ENCODE data around the gene EPHA8.

EPHA8 gene

DNA sequence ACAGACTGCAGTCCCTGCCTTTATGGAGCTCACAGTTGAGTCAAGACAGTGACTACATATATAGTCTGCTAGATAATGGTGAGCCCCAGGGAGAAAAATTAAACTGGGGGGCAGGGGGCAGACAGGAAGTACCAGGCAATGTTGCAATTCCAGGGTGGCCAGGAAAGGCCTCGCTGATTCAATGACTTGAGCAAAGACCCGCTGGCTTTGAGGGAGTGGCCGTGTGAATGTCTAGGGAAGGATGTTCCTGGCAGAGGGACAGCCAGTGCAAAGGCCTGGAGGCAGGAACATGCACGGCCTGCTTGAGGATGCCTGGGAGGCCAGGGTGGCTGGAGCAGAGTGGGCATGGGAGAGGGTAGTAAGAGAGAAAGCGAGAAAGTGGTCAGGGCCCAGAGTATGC, 23.0 kb upstream of the EPHA8 start:
- no peak overlapping the region for H3K4me3 ChIP-seq (ENCODE audit: insufficient read depth in 1 of 2, low read depth in 1 of 2, low read length in 2 of 2)
- peaks cover 20 to 26% of the 10 kb centered on the region in 2 experiments for H3K27me3 ChIP-seq (ENCODE audit: control insufficient read depth in 1 of 2, insufficient read depth in 1 of 2, low read length in 2 of 2)
- no peak overlapping the region for H3K4ac ChIP-seq (ENCODE audit: low read depth in 1 of 2, low read length in 2 of 2)
- peak overlapping the region in 1 of 2 experiments; percentile 66 for H3K14ac ChIP-seq (ENCODE audit: low read length in 2 of 2)
- H3K4me2 ChIP-seq (ENCODE audit: low read length, poor library complexity, severe bottlenecking): no peak overlapping the region
- no peak overlapping the region for H2BK120ac ChIP-seq (ENCODE audit: low read depth, low read length)
- peaks cover 0 to 3% of the 10 kb centered on the region in 2 experiments for H3K36me3 ChIP-seq (ENCODE audit: control insufficient read depth in 1 of 2, insufficient read depth in 2 of 2, low read depth in 1 of 2, low read length in 2 of 2)
- no peak overlapping the region for H3K23ac ChIP-seq (ENCODE audit: low read length in 2 of 2)
- no peaks in the 10 kb centered on the region for H3K4me1 ChIP-seq (ENCODE audit: control insufficient read depth, insufficient read depth, low read depth, low read length)
- 76% methylated on average over 5 of the region's 5 CpGs for WGBS
- no peak overlapping the region for H2BK15ac ChIP-seq (ENCODE audit: low read depth, poor library complexity, severe bottlenecking)
- no peak overlapping the region for H4K8ac ChIP-seq (ENCODE audit: low read length)
- no peak overlapping the region for H2AFZ ChIP-seq (ENCODE audit: low read depth, low read length)
- H3K27ac ChIP-seq (ENCODE audit: low read length, poor library complexity, severe bottlenecking): no peak overlapping the region
- H2BK5ac ChIP-seq (ENCODE audit: low read depth, low read length, poor library complexity, severe bottlenecking): no peak overlapping the region
- no peak overlapping the region for H2BK12ac ChIP-seq (ENCODE audit: low read length in 2 of 2)
- no peak overlapping the region for H3K18ac ChIP-seq (ENCODE audit: low read depth in 1 of 2, low read length in 2 of 2)
- no peak overlapping the region for H4K91ac ChIP-seq (ENCODE audit: low read length)
- H3K79me1 ChIP-seq (replicated peaks; ENCODE audit: low read length, poor library complexity, severe bottlenecking): no peaks in the 10 kb centered on the region
- no peaks in the 10 kb centered on the region for H3K9me3 ChIP-seq (ENCODE audit: control insufficient read depth, low read length)
- no peak for DNase-seq
- no peak overlapping the region for H3K9ac ChIP-seq (ENCODE audit: low read length)
- H2AK5ac ChIP-seq (ENCODE audit: low read length, severe bottlenecking): no peak overlapping the region

DNA sequence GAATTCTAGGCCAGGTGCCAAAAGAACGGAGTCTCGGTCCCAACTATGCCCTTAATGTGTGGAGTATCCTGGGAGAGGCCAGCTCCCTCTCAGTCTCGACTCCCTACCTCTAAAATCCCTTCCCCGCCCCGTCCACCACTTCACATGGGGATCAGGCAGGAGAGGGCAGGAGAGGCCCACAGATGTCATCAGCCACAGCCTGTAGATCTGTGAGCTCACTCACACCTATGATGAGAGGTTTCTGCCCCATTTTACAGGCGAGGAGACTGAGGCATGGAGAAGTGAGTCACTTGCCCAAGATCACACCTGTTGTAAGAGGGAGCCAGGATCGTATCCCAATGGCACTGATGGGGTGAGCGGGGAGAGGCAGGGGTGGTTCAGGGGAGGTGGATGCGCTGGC, 20.4 kb upstream of the EPHA8 start:
- no peak overlapping the region for H2BK15ac ChIP-seq (ENCODE audit: low read depth, poor library complexity, severe bottlenecking)
- no peak overlapping the region for H4K8ac ChIP-seq (ENCODE audit: low read length)
- H3K9me3 ChIP-seq (ENCODE audit: control insufficient read depth, low read length): no peaks in the 10 kb centered on the region
- H3K27me3 ChIP-seq (ENCODE audit: control insufficient read depth in 1 of 2, insufficient read depth in 1 of 2, low read length in 2 of 2): peaks cover 45 to 52% of the 10 kb centered on the region in 2 experiments
- H3K9ac ChIP-seq (ENCODE audit: low read length): no peak overlapping the region
- no peaks in the 10 kb centered on the region for H3K4me1 ChIP-seq (ENCODE audit: control insufficient read depth, insufficient read depth, low read depth, low read length)
- H3K14ac ChIP-seq (ENCODE audit: low read length in 2 of 2): peak overlapping the region in 1 of 2 experiments; percentile 19
- H2AK5ac ChIP-seq (ENCODE audit: low read length, severe bottlenecking): no peak overlapping the region
- H2AFZ ChIP-seq (ENCODE audit: low read depth, low read length): no peak overlapping the region
- no peak overlapping the region for H3K4ac ChIP-seq (ENCODE audit: low read depth in 1 of 2, low read length in 2 of 2)
- H3K18ac ChIP-seq (ENCODE audit: low read depth in 1 of 2, low read length in 2 of 2): no peak overlapping the region
- H3K4me2 ChIP-seq (ENCODE audit: low read length, poor library complexity, severe bottlenecking): no peak overlapping the region
- H2BK5ac ChIP-seq (ENCODE audit: low read depth, low read length, poor library complexity, severe bottlenecking): no peak overlapping the region
- no peak overlapping the region for H3K23ac ChIP-seq (ENCODE audit: low read length in 2 of 2)
- WGBS: 92% methylated on average over 9 of the region's 9 CpGs
- H4K91ac ChIP-seq (ENCODE audit: low read length): no peak overlapping the region
- DNase-seq: no peak
- H3K27ac ChIP-seq (ENCODE audit: low read length, poor library complexity, severe bottlenecking): no peak overlapping the region
- no peak overlapping the region for H3K4me3 ChIP-seq (ENCODE audit: insufficient read depth in 1 of 2, low read depth in 1 of 2, low read length in 2 of 2)
- H3K36me3 ChIP-seq (ENCODE audit: control insufficient read depth in 1 of 2, insufficient read depth in 2 of 2, low read depth in 1 of 2, low read length in 2 of 2): peaks cover 0 to 3% of the 10 kb centered on the region in 2 experiments
- no peak overlapping the region for H2BK12ac ChIP-seq (ENCODE audit: low read length in 2 of 2)
- H3K79me1 ChIP-seq (replicated peaks; ENCODE audit: low read length, poor library complexity, severe bottlenecking): no peaks in the 10 kb centered on the region
- H2BK120ac ChIP-seq (ENCODE audit: low read depth, low read length): no peak overlapping the region

DNA sequence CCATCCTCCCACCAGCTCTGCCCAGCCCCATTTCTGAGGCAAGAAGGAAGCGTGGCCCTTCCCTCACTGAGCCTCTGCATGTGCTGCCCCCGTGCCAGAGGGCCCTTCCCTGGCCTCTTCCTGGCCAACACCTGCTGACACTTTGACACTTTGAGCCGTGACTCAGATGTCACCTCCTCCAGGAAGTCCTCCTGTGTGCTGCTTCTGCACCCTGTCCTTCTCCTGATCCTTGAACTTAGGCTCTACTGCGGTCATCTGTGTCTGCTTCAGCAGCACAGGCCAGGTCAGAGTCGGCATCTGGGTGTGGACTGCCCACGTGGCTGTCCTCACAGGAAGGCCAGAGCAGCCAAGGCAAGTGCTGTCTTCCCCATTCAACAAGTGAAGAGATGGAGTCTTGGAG, 19.6 kb upstream of the EPHA8 start:
- no peak overlapping the region for H3K4ac ChIP-seq (ENCODE audit: low read depth in 1 of 2, low read length in 2 of 2)
- no peak overlapping the region for H3K9ac ChIP-seq (ENCODE audit: low read length)
- peaks cover 53 to 59% of the 10 kb centered on the region in 2 experiments for H3K27me3 ChIP-seq (ENCODE audit: control insufficient read depth in 1 of 2, insufficient read depth in 1 of 2, low read length in 2 of 2)
- no peak overlapping the region for H3K4me2 ChIP-seq (ENCODE audit: low read length, poor library complexity, severe bottlenecking)
- H3K36me3 ChIP-seq (ENCODE audit: control insufficient read depth in 1 of 2, insufficient read depth in 2 of 2, low read depth in 1 of 2, low read length in 2 of 2): peaks cover 0 to 1% of the 10 kb centered on the region in 2 experiments
- peak overlapping the region in 1 of 2 experiments; percentile 2 for H3K14ac ChIP-seq (ENCODE audit: low read length in 2 of 2)
- no peak overlapping the region for H3K23ac ChIP-seq (ENCODE audit: low read length in 2 of 2)
- no peak overlapping the region for H3K18ac ChIP-seq (ENCODE audit: low read depth in 1 of 2, low read length in 2 of 2)
- H2BK12ac ChIP-seq (ENCODE audit: low read length in 2 of 2): no peak overlapping the region
- no peak overlapping the region for H2AK5ac ChIP-seq (ENCODE audit: low read length, severe bottlenecking)
- H2BK120ac ChIP-seq (ENCODE audit: low read depth, low read length): no peak overlapping the region
- no peaks in the 10 kb centered on the region for H3K79me1 ChIP-seq (replicated peaks; ENCODE audit: low read length, poor library complexity, severe bottlenecking)
- no peak overlapping the region for H3K27ac ChIP-seq (ENCODE audit: low read length, poor library complexity, severe bottlenecking)
- H3K4me1 ChIP-seq (ENCODE audit: control insufficient read depth, insufficient read depth, low read depth, low read length): no peaks in the 10 kb centered on the region
- 83% methylated on average over 6 of the region's 6 CpGs for WGBS
- H4K91ac ChIP-seq (ENCODE audit: low read length): no peak overlapping the region
- H2AFZ ChIP-seq (ENCODE audit: low read depth, low read length): no peak overlapping the region
- no peak overlapping the region for H2BK15ac ChIP-seq (ENCODE audit: low read depth, poor library complexity, severe bottlenecking)
- no peak overlapping the region for H4K8ac ChIP-seq (ENCODE audit: low read length)
- no peak for DNase-seq
- no peaks in the 10 kb centered on the region for H3K9me3 ChIP-seq (ENCODE audit: control insufficient read depth, low read length)
- H3K4me3 ChIP-seq (ENCODE audit: insufficient read depth in 1 of 2, low read depth in 1 of 2, low read length in 2 of 2): no peak overlapping the region
- H2BK5ac ChIP-seq (ENCODE audit: low read depth, low read length, poor library complexity, severe bottlenecking): no peak overlapping the region

DNA sequence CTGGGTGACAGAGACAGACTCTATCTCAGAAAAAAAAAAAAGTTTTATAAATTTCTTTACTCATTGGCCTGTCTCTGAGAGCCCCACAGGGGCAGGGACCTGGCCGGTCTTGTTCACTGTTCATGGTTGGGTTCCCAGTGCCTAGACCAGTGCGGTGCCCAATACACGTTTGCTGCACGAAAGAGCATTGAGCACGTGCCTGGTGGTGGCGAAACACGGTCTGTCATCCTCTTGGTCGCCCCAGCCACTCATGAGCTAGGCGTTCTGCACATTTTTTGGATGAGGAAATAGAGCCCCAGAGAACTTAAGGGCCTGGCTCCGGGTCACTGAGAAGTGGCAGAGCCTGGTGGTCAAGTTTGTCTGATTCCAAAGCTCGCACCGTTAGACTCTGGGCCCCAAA, 18.7 kb upstream of the EPHA8 start:
- H2BK12ac ChIP-seq (ENCODE audit: low read length in 2 of 2): no peak overlapping the region
- no peak overlapping the region for H3K4ac ChIP-seq (ENCODE audit: low read depth in 1 of 2, low read length in 2 of 2)
- H3K79me1 ChIP-seq (replicated peaks; ENCODE audit: low read length, poor library complexity, severe bottlenecking): no peaks in the 10 kb centered on the region
- H3K27me3 ChIP-seq (ENCODE audit: control insufficient read depth in 1 of 2, insufficient read depth in 1 of 2, low read length in 2 of 2): peaks cover 59 to 64% of the 10 kb centered on the region in 2 experiments
- H2BK5ac ChIP-seq (ENCODE audit: low read depth, low read length, poor library complexity, severe bottlenecking): no peak overlapping the region
- WGBS: 91% methylated on average over 12 of the region's 12 CpGs
- no peak overlapping the region for H2AK5ac ChIP-seq (ENCODE audit: low read length, severe bottlenecking)
- H3K9ac ChIP-seq (ENCODE audit: low read length): no peak overlapping the region
- H3K4me1 ChIP-seq (ENCODE audit: control insufficient read depth, insufficient read depth, low read depth, low read length): no peaks in the 10 kb centered on the region
- H3K4me2 ChIP-seq (ENCODE audit: low read length, poor library complexity, severe bottlenecking): no peak overlapping the region
- no peak overlapping the region for H3K18ac ChIP-seq (ENCODE audit: low read depth in 1 of 2, low read length in 2 of 2)
- H2AFZ ChIP-seq (ENCODE audit: low read depth, low read length): no peak overlapping the region
- H4K8ac ChIP-seq (ENCODE audit: low read length): no peak overlapping the region
- no peak overlapping the region for H3K14ac ChIP-seq (ENCODE audit: low read length in 2 of 2)
- H2BK120ac ChIP-seq (ENCODE audit: low read depth, low read length): no peak overlapping the region
- no peak for DNase-seq
- no peak overlapping the region for H4K91ac ChIP-seq (ENCODE audit: low read length)
- no peak overlapping the region for H3K4me3 ChIP-seq (ENCODE audit: insufficient read depth in 1 of 2, low read depth in 1 of 2, low read length in 2 of 2)
- no peaks in the 10 kb centered on the region for H3K36me3 ChIP-seq (ENCODE audit: control insufficient read depth in 1 of 2, insufficient read depth in 2 of 2, low read depth in 1 of 2, low read length in 2 of 2)
- H3K23ac ChIP-seq (ENCODE audit: low read length in 2 of 2): no peak overlapping the region
- H3K27ac ChIP-seq (ENCODE audit: low read length, poor library complexity, severe bottlenecking): no peak overlapping the region
- no peaks in the 10 kb centered on the region for H3K9me3 ChIP-seq (ENCODE audit: control insufficient read depth, low read length)
- H2BK15ac ChIP-seq (ENCODE audit: low read depth, poor library complexity, severe bottlenecking): no peak overlapping the region
